ENCODE results near the gene GNA12.

GNA12 gene

DNA sequence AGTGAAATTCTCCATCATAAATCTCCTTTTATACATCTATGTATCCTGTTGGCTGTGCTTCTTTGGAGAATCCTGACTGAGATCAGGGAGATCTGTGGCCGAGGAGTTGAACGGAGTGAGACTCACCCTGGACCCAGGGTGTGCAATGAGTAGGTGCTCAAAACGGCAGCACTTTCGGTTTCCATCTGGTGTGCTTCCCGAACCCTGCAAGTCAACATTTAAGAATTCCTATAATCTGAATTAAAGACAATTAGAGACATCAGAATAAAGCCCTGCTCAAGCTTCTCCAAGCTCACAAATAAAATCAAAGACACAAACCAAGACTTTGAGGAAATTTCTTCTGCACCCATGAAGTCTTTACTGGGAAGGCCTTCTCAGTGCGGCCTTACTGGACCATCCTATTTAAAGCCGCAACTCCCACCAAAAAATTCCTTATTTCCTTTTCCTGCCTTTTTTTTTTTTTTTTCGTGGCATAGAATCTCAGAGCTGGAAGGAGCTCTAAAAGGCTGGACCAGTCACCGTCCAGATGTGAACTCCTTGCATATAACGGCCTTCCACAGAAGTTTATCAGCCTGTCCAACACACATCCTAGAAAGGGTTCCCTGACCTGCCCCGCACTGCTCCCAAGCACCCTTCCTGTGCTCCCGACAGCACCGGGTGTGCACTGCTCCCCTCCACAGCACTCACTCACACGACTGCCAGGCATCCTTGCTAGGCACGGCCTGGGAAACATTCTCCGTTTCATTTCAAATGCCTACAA lies 29.7 kb downstream of the GNA12 start:
- Histone ChIP-seq H3K4me3 (replicated peaks; ENCODE audit: insufficient read depth, low read length) (no peak overlapping the region), H3K27ac (replicated peaks) (no peak overlapping the region)
- TF ChIP-seq, protein P1, sequence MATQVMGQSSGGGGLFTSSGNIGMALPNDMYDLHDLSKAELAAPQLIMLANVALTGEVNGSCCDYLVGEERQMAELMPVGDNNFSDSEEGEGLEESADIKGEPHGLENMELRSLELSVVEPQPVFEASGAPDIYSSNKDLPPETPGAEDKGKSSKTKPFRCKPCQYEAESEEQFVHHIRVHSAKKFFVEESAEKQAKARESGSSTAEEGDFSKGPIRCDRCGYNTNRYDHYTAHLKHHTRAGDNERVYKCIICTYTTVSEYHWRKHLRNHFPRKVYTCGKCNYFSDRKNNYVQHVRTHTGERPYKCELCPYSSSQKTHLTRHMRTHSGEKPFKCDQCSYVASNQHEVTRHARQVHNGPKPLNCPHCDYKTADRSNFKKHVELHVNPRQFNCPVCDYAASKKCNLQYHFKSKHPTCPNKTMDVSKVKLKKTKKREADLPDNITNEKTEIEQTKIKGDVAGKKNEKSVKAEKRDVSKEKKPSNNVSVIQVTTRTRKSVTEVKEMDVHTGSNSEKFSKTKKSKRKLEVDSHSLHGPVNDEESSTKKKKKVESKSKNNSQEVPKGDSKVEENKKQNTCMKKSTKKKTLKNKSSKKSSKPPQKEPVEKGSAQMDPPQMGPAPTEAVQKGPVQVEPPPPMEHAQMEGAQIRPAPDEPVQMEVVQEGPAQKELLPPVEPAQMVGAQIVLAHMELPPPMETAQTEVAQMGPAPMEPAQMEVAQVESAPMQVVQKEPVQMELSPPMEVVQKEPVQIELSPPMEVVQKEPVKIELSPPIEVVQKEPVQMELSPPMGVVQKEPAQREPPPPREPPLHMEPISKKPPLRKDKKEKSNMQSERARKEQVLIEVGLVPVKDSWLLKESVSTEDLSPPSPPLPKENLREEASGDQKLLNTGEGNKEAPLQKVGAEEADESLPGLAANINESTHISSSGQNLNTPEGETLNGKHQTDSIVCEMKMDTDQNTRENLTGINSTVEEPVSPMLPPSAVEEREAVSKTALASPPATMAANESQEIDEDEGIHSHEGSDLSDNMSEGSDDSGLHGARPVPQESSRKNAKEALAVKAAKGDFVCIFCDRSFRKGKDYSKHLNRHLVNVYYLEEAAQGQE (IDR thresholded peaks at IDR 0.05; ENCODE audit: insufficient replicate concordance, low read depth): no peak
- TF ChIP-seq POLR2AphosphoS5 (IDR thresholded peaks at IDR 0.05; ENCODE audit: low read depth) (no peak), SPI1 (IDR thresholded peaks at IDR 0.05; ENCODE audit: borderline replicate concordance, low read depth) (no peak), GABPA (IDR thresholded peaks at IDR 0.05; ENCODE audit: low read depth) (no peak)
- TF ChIP-seq, protein P2, sequence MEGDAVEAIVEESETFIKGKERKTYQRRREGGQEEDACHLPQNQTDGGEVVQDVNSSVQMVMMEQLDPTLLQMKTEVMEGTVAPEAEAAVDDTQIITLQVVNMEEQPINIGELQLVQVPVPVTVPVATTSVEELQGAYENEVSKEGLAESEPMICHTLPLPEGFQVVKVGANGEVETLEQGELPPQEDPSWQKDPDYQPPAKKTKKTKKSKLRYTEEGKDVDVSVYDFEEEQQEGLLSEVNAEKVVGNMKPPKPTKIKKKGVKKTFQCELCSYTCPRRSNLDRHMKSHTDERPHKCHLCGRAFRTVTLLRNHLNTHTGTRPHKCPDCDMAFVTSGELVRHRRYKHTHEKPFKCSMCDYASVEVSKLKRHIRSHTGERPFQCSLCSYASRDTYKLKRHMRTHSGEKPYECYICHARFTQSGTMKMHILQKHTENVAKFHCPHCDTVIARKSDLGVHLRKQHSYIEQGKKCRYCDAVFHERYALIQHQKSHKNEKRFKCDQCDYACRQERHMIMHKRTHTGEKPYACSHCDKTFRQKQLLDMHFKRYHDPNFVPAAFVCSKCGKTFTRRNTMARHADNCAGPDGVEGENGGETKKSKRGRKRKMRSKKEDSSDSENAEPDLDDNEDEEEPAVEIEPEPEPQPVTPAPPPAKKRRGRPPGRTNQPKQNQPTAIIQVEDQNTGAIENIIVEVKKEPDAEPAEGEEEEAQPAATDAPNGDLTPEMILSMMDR (IDR thresholded peaks at IDR 0.05; ENCODE audit: insufficient read depth, low read length): no peak

DNA sequence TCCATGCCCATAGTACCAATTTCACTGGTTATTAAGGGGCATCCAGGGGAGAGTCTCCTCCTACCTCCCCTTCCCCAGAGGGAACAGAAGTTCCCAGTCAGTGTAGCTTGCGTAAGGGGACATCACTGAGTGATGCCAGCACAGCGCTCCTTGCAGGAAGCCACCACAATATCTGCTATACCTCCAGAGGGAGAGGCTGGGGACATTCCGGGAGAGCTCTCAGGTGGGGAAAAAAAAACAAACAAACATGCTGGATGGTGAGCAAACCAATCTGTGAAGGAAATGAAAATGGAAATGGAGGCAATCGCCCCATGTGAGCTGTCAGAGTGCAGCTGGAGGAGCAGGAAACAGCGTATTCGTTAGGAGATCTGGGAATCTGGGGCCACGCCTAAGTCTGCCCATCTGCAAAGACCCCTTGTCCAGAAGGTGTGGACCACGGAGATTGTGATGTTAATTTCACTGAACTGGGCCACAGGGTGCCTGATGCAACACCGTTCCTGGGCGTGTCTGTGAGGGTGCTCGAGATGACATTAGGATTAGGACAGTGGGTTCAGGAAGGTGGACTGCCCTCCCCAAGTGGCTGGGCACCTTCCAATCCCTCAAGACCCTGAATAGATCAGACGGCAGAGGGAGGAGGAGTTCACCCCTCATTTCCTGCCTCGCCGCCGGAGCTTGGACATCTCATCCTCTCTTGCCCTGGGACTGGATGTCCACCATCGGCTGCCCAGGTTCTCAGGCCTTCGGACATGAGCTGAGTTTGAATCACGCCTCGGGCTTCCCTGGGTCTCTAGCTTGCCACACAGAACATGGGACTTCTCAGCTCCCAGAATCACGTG lies 30.5 kb downstream of the GNA12 start:
- H3K4me3 ChIP-seq (replicated peaks; ENCODE audit: insufficient read depth, low read length): no peak overlapping the region
- TF ChIP-seq, protein P1 (IDR thresholded peaks at IDR 0.05; ENCODE audit: insufficient replicate concordance, low read depth): no peak
- TF ChIP-seq GABPA (IDR thresholded peaks at IDR 0.05; ENCODE audit: low read depth) (no peak), SPI1 (IDR thresholded peaks at IDR 0.05; ENCODE audit: borderline replicate concordance, low read depth) (no peak), POLR2AphosphoS5 (IDR thresholded peaks at IDR 0.05; ENCODE audit: low read depth) (no peak)
- TF ChIP-seq, protein P2 (IDR thresholded peaks at IDR 0.05; ENCODE audit: insufficient read depth, low read length): no peak
- no peak for DNase-seq (ENCODE audit: low read depth in 1 of 2, low spot score in 1 of 2)

More for the DNA sequence above, 29.7 kb downstream of the GNA12 start:
- DNase-seq (ENCODE audit: low read depth in 1 of 2, low spot score in 1 of 2): no peak
- no peaks in the 10 kb centered on the region for H3K27me3 ChIP-seq (ENCODE audit: insufficient read depth, poor library complexity, severe bottlenecking)

DNA sequence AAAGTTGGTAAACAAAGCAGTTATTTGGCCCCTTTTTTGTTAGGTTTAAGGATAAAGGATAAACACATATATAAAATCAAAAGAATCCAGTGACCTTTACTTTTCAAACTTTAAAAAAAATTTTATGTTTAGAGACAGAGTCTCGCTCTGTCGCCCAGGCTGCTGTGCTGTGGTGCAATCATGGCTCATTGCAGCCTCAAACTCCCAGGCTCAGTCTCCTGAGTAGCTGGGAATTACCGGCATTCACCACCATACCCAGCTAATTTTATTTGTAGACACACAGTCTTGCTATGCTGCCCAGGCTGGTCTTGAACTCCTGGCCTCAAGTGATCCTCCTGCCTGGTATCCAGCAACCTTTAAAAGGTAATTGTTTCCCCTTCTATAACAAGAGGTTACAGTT lies 31.3 kb downstream of the GNA12 start:
- Histone ChIP-seq H3K27ac (replicated peaks) (no peak overlapping the region), H3K4me3 (replicated peaks; ENCODE audit: insufficient read depth, low read length) (no peak overlapping the region), H3K27me3 (ENCODE audit: insufficient read depth, poor library complexity, severe bottlenecking) (no peaks in the 10 kb centered on the region)
- no peak for DNase-seq (ENCODE audit: low read depth in 1 of 2, low spot score in 1 of 2)
- no peak for TF ChIP-seq POLR2AphosphoS5 (IDR thresholded peaks at IDR 0.05; ENCODE audit: low read depth)
- no peak for TF ChIP-seq SPI1 (IDR thresholded peaks at IDR 0.05; ENCODE audit: borderline replicate concordance, low read depth)
- no peak for TF ChIP-seq GABPA (IDR thresholded peaks at IDR 0.05; ENCODE audit: low read depth)
- TF ChIP-seq, protein P2 (IDR thresholded peaks at IDR 0.05; ENCODE audit: insufficient read depth, low read length): no peak
- TF ChIP-seq, protein P1 (IDR thresholded peaks at IDR 0.05; ENCODE audit: insufficient replicate concordance, low read depth): no peak

More for the DNA sequence above, 30.5 kb downstream of the GNA12 start:
- Histone ChIP-seq H3K27me3 (ENCODE audit: insufficient read depth, poor library complexity, severe bottlenecking) (no peaks in the 10 kb centered on the region), H3K27ac (replicated peaks) (no peak overlapping the region)

Data from HL-60 (cell line).